ENCODE data around the gene RASEF.

The RASEF gene

DNA sequence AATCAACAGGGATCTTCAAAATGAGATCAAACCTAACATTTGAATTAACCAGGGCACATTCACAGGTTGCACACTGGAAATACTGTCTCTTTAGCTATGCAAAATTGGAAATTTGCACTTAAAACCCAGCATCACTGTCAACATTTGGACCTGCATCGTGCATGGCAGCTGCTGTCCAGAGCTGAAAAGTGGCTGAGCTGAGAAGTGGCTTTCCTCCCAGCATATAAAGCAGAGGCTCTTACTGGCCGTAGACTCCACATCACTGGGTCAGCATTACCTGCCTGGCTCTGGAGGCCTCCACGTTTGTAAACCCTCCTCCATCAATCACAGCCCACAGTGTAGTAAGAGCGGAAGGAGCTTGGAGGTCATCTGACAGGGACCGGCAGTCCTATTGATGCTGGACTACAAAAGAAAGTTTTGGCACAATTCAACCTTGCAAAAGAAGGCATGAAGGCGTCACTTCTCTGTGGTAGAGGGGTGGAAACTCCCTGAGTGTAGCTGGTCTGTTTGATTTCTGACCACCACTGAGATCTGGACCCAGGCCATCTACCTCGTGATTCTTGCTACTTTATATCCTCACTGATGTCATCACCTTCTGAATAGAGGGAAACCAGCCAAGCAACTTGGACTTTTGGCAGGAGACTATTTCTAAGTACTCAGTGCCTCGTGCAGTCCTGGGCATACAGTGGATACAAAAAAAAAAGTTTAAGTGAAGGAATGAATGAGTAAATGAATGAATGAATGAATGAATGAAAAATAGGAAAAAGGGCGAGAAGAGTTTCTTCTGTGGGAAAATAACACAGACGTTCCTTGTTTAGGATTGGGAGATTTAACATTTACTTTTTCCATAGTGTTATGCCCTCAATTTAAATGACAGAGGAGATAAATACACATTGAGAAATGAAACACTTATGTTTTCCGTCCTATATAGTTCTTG, 14.8 kb downstream of the RASEF start:
- DNase-seq, result no peak

DNA sequence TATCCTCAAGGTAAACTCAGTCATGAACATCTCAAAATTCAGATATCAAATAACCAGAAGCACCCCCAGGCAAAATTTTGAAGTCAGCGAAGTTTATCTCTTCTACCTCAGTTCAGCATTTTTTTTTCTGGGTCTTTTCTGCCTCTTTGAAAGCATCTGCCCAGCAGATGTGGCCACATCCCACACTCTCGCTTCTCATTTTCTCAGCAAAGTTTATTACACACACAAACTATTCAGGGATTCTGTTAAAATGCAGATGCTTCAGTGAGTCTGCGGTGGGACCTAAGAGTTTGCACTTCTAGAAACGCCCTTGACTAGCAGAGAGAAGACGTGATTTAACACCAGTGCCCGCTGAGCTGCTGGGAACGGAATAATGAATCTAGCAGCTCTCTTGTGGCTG, 19.3 kb downstream of the RASEF start:
- no peak for DNase-seq

DNA sequence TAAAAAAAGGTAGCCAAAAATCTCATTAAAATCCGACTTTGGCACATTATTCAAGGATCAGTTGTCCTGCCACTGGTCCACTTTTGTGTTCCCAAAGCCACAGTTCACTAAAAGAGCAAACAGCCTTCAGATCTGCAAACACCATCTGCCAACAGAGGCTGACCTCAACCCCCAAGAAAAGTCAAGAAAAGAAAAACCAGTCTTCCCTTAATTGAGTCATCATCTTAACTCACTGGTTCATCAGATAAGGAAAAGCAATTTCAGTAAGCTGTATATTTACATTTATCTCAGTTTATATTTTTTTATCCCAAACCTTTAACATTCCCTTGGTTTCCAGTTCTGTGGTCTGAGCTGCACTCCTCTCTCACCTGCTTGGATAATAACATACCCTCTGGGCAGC, 21.2 kb downstream of the RASEF start:
- DNase-seq, result peak; percentile 4

DNA sequence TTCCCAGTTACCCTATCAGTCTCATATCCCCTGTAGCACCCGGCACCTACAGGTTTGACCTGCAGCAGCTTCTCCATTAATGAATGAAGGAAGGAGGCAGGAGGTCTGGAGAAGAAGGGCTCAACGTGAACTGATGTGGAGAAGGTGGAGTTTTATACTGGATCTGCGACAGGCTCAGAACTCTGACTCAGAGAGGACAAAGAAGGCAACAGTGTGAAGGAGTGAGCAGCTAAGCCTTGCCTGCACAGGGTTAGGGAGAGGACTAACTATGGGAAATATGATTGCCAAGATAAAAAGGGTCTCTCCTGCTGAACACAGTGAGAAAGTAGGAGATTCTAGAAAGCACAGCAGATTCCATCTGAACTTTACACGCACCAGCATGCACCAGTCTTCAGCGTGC, 23.6 kb downstream of the RASEF start:
- no peak for DNase-seq

DNA sequence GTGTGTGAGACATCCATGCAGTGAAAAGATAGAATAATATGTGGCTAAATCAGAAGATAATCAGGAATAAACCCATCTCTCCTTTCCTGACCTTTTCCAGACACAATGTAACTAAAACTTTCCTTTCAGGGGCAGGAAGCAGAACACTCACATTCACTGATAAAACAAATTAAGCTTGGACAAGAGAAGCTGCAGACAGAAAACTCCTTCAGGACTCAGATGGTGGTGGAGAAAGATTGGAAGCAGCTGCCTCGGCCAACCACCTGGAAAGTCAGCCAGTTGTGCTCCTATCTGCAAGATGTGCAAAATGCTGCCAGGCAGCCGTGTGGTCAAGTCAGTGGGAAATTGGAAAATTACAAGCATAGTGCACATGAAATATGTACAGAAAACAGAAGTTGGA, 26.9 kb downstream of the RASEF start:
- no peak for DNase-seq

DNA sequence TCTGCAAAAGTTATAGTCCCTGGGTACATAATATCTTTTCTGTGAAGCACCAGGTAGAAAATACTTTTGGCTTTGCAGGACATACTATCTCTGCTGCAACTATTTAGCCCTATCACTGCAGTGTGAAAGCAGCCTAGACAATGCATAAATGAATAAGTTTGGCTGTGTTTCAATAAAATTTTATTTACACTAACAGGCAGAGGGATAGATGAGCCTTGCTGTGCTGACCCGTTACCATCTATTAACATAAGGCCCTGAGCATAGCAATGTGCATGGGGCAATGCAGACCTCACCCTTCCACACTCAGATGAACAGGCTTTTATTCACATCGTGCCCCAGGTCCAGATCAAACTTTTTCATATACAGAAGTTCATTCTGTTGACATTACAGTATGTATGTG, 27.8 kb downstream of the RASEF start:
- no peak for DNase-seq

DNA sequence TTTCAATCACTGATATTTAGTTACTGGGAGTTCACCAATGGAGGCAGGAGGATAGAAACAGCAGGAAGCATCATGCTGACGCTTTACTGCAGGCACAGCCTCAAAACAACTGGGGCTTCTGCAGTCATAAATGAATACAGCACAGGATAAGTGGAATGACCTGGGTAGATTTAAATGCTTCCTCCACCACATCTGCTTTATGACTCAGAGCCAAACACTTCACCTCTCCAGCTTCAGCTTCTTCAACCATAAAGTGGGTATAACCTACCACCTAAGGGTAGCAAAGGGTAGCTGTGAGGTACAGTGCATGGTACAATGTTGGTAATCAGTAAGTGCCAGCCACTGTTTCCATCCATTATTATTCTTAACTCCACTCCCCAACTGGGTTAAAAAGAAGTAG, 28.4 kb downstream of the RASEF start:
- no peak for DNase-seq

DNA sequence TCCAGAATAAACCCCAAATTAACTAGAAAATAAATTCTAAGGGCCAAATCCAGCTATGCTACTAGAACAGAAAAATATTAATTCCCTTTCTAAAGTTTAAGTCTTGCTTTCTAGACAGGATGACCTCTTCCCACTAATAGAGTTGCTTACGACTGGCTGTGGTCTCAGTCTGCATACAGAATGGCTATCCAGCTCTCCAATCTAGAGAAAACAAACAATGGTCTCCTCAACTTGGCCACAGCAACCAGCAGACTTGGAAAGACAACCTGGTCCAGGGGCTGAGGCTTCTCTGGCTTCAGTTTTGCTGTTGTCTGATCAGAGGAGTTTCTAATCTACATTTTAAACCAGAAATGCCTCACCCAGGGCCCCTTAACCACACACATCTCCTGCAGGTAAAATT, 28.9 kb downstream of the RASEF start:
- no peak for DNase-seq

DNA sequence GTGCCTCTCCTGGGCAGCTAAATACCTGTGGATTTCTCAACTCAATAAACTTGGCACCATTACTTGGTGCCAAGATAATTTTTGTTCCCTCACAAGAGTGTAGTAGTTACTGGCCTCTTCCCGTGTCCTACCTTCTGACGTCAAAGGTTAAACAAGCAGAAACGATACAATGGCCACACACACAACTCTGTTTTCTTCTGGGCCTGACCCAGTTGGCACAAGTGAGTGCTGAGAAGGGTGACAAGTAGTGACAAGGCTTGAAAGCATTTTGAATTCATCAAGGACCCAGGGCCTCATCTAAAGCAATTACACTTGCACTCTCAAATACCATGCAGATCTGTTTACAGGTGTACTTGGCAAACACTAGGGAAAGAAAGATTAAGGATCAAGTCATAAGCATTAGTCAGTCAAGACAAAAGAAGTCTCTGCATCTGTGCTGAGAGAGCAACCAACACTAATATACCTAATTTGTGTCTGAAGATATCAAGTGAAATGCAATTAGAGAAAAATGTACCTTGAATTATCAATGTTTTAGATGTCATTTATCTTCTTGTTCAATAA, 30.8 kb downstream of the RASEF start:
- no peak for DNase-seq

DNA sequence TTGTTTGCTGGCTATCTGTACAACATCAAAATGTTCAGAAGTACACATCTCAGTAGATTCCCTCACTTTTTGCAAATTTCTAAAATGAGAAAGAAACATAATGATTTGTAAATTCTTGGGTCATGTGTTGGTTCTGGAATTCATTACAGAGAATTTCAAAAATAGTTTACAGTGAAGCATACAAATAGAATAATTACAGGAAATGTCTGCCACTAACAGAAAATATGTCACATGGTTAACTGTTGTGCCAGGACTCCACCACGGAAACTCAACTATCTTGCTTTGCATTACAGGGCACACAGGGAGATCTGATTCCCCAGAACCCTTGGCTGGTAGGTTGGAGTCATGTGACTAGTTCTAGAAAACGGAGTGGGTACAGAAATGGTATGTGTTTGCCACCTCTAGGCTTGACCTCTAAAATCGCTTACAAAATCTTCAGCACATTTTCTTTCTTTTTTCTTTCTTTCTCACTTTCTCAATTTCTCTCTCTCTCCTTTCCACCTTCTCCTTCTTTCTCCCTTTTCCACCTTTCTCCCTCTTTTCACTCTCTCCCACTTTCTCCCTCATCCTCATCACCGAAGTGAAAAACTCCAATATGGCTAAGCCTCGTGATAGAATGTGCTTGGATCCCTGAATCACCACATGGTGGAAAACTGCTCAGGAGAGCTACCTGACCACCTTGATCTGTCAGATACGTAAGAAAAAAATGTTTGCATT, 32.4 kb downstream of the RASEF start:
- DNase-seq, result no peak

DNA sequence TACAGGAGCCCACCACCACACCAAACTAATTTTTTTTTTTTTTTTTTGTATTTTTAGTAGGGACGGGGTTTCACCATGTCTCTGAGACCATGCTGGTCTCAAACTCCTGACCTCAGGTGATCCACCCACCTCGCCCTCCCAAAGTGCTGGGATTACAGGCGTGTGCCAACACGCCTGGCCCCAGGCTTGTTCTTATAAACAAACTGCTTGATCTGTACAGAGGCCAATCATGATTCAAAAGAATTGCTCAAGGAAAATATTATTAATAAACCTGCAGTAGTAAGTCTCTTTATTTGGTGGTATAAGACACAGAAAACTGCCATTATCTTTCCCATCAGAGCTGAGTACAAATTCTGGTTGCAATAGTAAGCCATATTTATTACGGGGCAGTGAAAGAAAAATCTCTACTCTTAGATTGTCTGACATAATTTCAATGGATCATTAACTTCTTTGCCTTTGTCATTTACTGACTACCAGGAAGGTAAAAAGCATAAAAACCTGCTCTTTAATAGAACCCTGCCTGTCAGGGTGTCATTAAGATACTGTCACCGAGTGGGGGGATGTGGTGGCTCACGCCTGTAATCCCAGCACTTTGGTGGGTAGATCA, 33.3 kb downstream of the RASEF start:
- DNase-seq, result no peak

DNA sequence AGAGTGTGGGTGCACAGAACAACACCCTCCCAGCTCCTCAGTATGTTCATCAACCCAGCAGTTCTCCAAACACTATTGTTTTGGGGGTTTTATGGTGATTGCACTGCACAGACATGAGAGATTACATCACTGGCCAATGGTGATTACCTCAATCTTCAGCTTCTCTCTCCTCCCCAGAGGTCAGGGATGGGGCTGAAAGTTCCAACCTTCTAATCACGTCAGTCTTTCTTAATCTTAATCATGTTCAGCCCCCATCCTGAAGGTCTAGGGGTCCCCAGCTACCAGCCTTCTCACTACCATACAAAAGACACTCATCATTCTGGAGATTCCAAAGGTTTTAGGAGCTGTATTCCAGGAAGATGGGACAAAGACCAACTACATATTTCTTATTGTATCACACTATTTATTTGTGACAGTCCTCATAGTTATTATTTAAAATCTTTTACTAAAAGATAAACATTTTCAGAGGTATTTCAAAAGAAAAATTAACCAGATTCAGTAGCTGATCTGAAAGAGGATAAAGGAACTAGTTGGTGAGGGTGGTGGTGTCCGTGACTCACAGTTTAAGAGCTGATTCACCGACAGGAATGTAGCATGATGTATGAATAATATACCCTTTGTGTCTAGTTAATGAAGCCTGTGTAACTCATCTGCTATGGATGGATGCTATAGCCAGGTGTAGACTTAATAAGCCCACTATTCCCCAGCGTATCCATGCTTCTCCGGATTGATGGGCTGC, 35.6 kb downstream of the RASEF start:
- no peak for DNase-seq

DNA sequence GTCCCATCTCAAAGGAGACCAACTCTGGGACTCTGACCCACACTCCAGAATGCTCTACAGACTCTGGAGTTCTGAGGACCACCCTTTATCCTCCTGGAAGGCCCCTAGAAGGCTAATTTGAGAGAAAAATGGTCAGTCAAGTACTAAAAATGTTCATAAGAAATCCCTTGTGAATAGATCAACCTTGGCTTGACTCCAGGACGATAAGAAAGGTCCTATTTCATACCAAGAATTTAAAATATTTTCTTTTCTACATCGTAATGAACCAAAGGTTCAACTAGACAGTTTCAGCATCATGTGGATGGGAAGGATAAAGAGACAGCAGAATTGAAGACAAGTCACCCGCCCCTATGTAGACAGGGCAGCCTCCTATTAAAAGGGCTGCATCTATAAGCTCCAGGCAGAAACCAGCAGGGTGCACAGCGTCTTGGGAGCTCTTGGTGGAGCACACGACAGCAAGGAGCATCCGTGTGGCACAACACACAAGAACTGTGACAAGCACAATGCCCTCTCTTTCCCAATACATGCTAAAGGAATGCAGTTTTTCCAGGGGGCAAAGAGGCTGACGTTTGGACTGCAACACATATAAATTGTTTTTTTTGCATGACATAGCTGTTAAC, 38.3 kb downstream of the RASEF start:
- no peak for DNase-seq

DNA sequence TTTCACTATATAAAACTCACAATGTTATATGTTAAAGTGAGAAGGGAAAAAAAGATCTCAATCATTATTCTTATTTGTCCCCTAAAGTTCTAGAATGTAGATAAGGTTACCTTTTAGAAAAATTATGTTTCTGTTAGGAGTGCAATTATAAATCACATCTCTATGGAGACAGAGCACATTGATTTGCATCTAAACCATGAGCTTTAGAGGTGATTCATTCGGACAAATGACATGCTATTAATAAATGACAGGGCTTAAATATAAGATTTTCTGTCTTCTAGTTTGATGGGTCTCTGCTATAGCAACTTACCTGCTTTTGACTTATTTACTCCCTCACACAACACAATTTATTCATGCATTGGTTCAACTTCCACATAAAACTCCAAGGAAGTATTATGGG, 39.8 kb downstream of the RASEF start:
- DNase-seq, result no peak

DNA sequence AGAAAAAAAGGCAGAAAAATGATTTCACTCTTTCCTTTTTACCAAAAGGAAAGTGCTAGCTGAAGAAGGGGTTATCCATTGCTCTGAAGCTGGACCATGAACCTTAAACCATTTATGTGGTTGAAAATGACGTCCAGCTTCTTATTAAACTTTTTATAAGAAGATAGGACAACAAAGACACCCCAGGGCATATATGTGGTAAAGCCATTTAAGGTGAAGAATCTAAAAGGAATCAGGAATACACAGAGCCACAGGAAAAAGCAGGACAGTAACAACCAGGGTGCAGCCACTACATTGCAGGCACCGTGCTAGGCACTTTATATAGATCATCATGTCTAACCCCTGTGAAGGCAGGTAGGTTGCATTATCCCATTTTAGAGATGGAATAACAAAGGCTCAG, 42.1 kb downstream of the RASEF start:
- no peak for DNase-seq

DNA sequence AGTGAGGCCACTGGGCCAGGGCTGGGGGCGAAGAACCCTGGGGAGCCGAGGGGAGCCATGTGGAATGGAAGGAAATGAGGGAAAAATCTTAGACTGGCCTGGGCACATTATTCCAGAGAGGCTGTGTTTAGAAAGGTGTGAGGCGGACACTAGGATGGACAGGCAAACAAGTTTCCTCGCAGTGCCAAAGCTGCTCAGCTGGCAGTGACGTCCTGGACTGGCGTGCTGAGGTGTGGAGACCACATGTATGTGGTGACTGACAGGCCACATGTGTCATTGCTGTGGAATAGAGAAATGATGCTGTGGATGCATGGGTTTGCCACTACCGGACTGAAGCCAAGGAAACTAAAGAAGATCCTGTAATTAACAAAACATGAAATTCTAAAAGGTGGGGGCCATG, 42.6 kb downstream of the RASEF start:
- no peak for DNase-seq

DNA sequence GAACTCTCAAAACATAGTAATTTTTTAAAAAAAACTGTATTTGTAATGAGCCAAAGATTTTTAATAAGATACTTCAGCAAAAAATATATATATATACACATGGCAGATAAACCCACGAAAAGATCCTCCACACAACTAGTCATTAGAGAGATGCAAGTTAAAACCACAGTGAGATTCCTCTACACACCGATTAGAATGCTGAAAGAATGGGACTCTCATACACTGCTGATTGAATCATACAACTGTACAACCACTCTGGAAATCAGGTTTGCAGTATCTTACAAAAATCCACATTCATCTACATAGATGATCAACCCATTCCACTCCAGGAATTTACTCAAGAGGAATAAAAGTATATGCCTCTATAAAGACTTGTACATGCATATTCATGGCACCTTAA, 43.7 kb downstream of the RASEF start:
- DNase-seq, result no peak

DNA sequence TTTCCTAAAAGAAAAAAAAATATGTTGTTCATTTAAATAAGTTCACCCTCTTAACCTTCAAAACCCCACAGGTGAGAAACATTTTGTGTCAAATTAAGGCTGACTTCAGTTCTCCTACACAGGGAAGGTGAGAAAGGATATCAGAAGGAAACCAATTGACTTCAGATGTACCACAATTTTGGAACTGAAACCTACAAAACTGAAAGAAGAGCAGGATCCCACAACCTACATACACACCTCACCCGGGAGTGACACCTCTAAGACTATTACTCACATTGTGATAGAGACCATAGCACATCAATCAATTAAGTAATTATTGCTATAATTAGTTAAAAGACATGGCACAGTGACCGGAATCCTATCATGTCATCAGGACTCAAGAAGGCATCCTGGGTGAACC, 47.0 kb downstream of the RASEF start:
- DNase-seq, result no peak

DNA sequence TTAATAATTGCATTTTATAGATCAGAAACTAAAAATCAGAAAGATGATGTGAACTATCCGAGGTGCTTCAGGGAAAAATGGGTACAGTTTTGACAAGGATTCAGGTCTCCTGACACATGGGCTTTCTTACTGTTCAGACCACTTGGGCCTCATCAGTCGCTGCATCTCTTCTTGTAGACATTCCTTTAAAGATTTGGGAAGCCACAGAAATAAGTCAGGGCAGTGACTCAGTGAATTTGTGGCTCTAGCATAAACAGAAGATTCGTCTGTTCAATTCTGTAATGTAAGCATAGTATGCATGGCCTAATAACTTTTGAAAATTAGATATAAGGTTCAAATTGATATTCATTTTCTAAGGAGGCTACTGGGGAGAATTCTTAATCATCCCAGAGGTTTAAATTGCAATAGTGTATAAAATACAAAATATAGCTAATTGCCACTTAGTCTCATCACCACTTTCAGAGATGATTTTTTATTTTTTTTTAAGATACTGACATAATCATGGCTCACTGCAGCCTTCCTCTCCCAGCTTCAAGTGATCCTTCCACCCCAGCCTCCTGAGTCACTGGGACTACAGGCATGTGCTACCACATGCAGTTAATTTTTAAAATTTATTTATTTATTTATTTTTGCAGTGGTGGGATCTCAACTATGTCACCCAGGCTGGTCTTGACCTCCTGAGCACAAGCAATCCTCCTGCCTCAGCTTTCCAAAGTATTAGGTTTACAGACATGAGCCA, 48.9 kb downstream of the RASEF start:
- no peak for DNase-seq

DNA sequence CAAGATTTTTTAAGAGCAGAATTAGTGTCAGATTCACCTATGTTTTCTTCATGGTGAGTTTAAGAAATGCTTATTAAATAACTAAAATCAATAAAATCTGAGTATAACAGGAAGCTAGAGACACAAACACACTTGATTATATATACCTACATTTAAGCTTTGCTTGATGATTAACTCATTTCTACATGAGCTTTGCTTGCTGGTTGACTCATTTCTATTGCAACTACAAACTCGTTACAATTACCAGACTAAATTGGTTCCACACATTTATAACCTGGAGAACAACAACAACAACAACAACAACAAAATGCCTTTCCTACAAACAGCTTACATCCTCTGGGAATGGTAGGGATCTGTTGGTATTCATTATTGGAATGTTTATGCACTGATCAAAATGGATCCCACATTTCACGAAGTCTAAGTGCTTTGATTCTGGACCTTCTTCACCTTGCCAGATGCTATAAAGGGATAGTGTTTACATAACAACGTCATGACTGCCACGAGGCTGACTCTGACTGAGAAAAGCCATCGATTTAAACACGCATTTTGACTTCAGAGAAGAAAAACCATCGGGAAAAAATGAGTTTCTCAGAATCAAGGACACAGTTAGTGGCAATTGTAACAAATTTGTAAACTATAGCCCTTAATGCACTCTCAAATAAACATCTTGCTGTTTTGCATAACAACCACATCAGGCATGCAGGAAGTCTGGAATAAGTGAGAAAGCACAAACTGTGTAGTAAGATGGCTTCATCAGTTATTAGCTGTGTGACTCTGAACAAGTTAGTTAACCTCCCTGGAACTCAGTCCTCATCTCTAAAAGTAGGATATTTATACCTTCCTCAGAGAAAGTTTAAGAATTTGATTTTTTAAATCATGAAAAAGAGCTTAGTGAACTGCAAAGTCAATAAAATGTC, 49.8 kb downstream of the RASEF start:
- no peak for DNase-seq

All from OCI-M1 (cell line).